GM19240 (cell line): ENCODE results near the gene TPSD1.
"Not testable (repeated sequence)": the region's sequence is repeated elsewhere in the genome, so short reads cannot be mapped to it uniquely, and the experiment has no call there.

Experiments
- DNase-seq: peaks from one replicate; pipeline ENCODE4 v3.0.0; 2011; ENCODE audit warnings: low spot score; ENCODE audit not compliant: insufficient read length

Gene TPSD1

GRCh38 chr16:1262846-1263221, 7.0 kb downstream of the TPSD1 start:
- DNase-seq = no peak

GRCh38 chr16:1263591-1264344, 7.9 kb downstream of the TPSD1 start:
- DNase-seq = no peak

- DNase-seq = no peak
Observed at GRCh38 chr16:1264345-1265089, 8.6 kb downstream of the TPSD1 start.

GRCh38 chr16:1265090-1265630, 9.3 kb downstream of the TPSD1 start:
- no peak for DNase-seq

- no peak for DNase-seq
Observed at GRCh38 chr16:1265826-1266225, 10.0 kb downstream of the TPSD1 start.

GRCh38 chr16:1269418-1269817, 13.5 kb downstream of the TPSD1 start:
- not testable (repeated sequence) for DNase-seq

- DNase-seq = no peak
Observed at GRCh38 chr16:1271380-1271723, 15.5 kb downstream of the TPSD1 start.

- not testable (repeated sequence) for DNase-seq
Observed at GRCh38 chr16:1271724-1272413, 16.0 kb downstream of the TPSD1 start.

GRCh38 chr16:1272453-1273198, 16.8 kb downstream of the TPSD1 start:
- DNase-seq = no peak

GRCh38 chr16:1273816-1274215, 17.9 kb downstream of the TPSD1 start:
- no peak for DNase-seq

- no peak for DNase-seq
Observed at GRCh38 chr16:1274767-1275166, 18.9 kb downstream of the TPSD1 start.

GRCh38 chr16:1275791-1276579, 20.1 kb downstream of the TPSD1 start:
- DNase-seq = no peak

GRCh38 chr16:1276580-1276878, 20.7 kb downstream of the TPSD1 start:
- no peak for DNase-seq

GRCh38 chr16:1277151-1277598, 21.3 kb downstream of the TPSD1 start:
- no peak for DNase-seq

GRCh38 chr16:1277617-1278282, 21.9 kb downstream of the TPSD1 start:
- no peak for DNase-seq

GRCh38 chr16:1278477-1278876, 22.6 kb downstream of the TPSD1 start:
- DNase-seq = no peak

GRCh38 chr16:1279081-1279944, 23.4 kb downstream of the TPSD1 start:
- DNase-seq = no peak

- no peak for DNase-seq
Observed at GRCh38 chr16:1279945-1280589, 24.2 kb downstream of the TPSD1 start.

GRCh38 chr16:1280783-1281182, 24.9 kb downstream of the TPSD1 start:
- DNase-seq = no peak
